EH (cell line): ENCODE data around the gene ATP6V1A.

Experiments used
- DNase-seq: peaks from one replicate; pipeline ENCODE4 v3.0.0-alpha.2; 2015; ENCODE audit warnings: low read depth

The ATP6V1A gene

GRCh38 chr3:113746548-113747282 is at the start of gene ATP6V1A:
TSS of gene ATP6V1A (plus strand) at chr3:113747035. CDS start at chr3:113778754, 31,719 bp downstream.
- DNase-seq: peak; percentile 96

GRCh38 chr3:113697500-113698090 is 49.2 kb upstream of the ATP6V1A start:
- peak; percentile 9 for DNase-seq

GRCh38 chr3:113698213-113698742 is 48.6 kb upstream of the ATP6V1A start:
- DNase-seq: no peak

GRCh38 chr3:113698956-113699355 is 47.9 kb upstream of the ATP6V1A start:
- DNase-seq: peak; percentile 7

- DNase-seq: no peak
Observed at GRCh38 chr3:113707835-113708234, 39.0 kb upstream of the ATP6V1A start.

- DNase-seq: no peak
Observed at GRCh38 chr3:113712129-113712528, 34.7 kb upstream of the ATP6V1A start.

GRCh38 chr3:113714702-113715101 is 32.1 kb upstream of the ATP6V1A start:
- DNase-seq: no peak

GRCh38 chr3:113717308-113717707 is 29.5 kb upstream of the ATP6V1A start:
- DNase-seq: no peak

GRCh38 chr3:113717818-113718217 is 29.0 kb upstream of the ATP6V1A start:
- no peak for DNase-seq

- DNase-seq: no peak
Observed at GRCh38 chr3:113719294-113719693, 27.5 kb upstream of the ATP6V1A start.

GRCh38 chr3:113719758-113720157 is 27.1 kb upstream of the ATP6V1A start:
- DNase-seq: no peak

GRCh38 chr3:113721636-113722035 is 25.2 kb upstream of the ATP6V1A start:
- DNase-seq: no peak

- no peak for DNase-seq
Observed at GRCh38 chr3:113728661-113729060, 18.2 kb upstream of the ATP6V1A start.

- no peak for DNase-seq
Observed at GRCh38 chr3:113730550-113730949, 16.3 kb upstream of the ATP6V1A start.

- DNase-seq: no peak
Observed at GRCh38 chr3:113731694-113732093, 15.1 kb upstream of the ATP6V1A start.

- DNase-seq: peak; percentile 74
Observed at GRCh38 chr3:113736548-113737089, 10.2 kb upstream of the ATP6V1A start.

- DNase-seq: peak; percentile 32
Observed at GRCh38 chr3:113741086-113741485, 5.7 kb upstream of the ATP6V1A start.

- no peak for DNase-seq
Observed at GRCh38 chr3:113741620-113742019, 5.2 kb upstream of the ATP6V1A start.

GRCh38 chr3:113743006-113743630 is 3.7 kb upstream of the ATP6V1A start:
- DNase-seq: no peak

- peak; percentile 90 for DNase-seq
Observed at GRCh38 chr3:113744941-113745755, 1.7 kb upstream of the ATP6V1A start.

- peak; percentile 95 for DNase-seq
Observed at GRCh38 chr3:113745756-113746547, 883 bp upstream of the ATP6V1A start, which contains the start of gene NAA50. TSS of gene NAA50 (minus strand) at chr3:113746249. CDS start at chr3:113745949, 300 bp downstream.
